NCI-H1417 (cell line): ENCODE results near the gene RAB11FIP4.

Experiments used
- DNase-seq, 3 experiments: peaks; one replicate each; lab custom pipeline; 2025; lab: John Stamatoyannopoulos, UW

RAB11FIP4 gene

DNA sequence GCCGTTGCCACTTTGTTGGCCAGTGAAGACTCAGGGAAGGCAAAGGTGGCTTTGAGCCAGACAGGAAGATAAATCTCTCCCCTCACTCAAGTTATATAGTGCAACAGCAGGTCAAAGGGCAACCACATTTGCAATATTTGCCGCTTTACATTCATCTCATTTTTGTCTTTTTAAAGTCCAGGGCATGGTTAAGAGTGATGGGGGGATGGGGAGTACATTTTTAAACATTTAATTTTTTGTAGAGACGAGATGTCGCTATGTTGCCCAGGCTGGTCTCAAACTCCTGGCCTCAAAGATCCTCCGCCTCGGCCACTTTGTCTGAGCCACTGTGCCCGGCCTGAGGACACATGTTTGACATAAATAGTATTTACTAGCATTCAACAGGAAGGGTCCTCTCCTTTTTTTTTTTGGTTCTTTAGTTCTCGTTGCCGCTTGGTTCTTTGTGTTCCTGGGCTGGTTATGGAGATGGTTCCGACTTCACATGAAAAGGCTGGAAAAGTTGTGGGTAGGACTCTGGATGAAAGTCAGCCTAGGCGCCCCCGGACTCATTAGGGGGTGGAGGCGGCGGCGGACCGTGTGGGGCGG lies 95.7 kb downstream of the RAB11FIP4 start:
- no peak for DNase-seq

DNA sequence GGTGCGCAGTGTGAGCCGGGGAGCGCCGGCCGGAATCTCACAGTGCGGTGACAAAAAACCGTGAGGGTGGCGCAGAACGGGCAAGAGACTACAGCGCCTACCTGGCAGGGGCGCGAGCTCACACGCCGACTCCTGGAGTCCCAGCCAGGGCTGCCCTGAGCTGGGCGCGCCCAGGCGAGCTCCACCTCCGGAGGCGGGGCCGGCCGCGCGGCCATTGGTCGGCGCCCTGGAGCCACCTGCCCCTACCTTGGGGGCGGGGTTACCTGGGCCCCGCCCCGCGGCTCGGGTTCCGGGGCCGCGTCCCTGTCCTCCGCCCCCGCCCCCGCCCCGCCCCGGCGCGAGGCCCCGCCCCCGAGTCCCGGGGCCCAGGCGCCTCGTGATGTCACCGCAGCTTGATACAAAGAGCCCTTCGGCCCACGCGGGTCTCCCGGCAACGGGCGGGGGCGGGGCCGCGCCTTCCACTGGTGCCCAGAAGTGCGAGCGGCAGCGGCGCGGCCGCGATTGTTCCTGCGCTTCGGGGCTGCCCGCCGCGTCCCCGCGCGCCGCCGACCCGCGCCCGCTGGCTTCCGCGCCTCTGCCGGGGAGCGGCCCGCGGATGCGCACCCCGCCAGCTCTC lies 96.3 kb downstream of the RAB11FIP4 start:
- DNase-seq = peak; percentile 95 to 97 (median 95)

DNA sequence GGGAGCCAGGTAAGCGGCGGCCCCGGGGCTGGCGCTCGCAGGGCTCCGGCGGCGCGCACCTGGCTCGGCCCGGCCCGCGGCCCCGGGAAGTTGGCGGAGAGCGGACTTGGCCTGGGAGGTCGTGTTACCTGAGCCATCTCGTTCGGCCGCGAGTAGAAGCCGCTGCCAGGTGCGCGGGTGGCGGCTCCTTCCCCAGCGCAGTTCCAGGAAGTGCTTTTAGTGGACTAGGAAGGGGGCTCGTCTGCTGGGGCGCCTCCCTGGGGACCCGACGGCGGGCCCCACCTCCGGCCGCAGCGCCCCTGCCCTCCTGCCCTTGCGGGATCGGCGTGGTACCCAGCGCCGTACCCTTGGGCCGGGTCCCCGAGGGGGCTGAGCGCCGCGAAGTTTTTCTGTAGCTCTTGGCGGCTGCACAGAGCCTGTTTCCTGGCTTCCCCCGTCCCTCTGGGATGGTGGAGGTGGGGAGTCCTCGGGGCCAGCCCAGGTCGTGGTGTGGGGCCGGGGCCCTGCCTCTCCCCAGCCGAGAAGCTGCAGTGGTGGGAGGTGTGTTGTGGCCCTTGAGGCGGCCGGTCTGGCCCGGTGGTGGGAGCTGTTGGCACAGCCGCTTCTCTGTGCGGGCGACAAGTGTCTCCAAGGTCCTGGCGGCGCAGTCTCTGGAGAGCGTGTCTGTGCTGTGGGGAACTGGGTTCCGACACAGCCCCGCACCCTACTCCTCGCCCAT lies 96.9 kb downstream of the RAB11FIP4 start:
- DNase-seq = peak; percentile 72 to 84 (median 73)

DNA sequence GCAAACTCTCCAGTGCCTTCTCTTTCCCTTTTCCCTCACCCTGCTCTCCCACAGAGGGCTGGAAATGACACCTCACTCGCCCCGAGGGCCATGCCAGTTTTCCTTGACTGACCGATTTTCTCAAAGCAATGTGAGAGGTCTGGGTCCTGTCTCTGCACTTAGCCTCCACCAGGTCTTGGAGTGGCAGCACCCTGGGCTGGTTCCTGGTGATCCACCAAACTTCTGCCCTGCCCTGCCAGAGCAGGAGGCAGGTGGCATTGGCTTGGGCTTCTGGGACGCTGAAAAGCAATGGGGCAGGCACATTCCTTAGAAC lies 97.5 kb downstream of the RAB11FIP4 start:
- no peak for DNase-seq

DNA sequence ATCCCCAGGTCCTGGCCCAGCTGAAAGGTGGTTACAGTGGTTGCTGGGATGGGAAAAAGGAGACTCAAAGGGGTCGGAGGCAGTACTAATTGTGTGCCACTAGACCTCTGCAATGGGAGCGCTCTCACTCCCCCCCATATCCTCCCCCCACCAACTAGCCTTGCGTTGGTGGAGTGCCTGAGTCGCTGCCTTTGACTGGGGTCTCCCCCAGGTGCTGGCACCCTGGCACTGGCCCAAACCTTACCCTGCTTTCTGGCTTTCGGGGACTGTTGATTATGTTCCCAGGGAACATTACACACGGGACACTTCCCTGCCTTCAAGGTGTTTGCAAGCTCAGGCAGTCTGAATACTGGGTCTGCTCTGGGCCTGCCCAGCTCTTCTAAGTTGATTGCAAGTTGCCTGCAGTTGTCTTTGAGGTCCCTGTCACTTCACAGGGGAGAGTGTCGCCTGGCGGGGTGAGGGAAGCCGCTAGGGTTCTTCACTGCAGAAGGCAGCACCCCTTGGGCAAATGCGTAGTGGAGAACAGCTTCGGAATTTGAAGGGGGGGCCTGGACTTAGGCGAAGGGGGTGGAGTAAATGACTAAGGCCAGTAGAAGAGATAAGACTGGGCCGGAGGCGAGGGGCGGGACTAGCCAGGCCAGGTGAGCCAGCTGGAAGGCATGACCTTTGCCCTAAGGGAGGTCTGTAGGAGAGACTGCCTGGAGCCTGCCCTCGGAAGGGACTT lies 98.0 kb downstream of the RAB11FIP4 start:
- no peak for DNase-seq

DNA sequence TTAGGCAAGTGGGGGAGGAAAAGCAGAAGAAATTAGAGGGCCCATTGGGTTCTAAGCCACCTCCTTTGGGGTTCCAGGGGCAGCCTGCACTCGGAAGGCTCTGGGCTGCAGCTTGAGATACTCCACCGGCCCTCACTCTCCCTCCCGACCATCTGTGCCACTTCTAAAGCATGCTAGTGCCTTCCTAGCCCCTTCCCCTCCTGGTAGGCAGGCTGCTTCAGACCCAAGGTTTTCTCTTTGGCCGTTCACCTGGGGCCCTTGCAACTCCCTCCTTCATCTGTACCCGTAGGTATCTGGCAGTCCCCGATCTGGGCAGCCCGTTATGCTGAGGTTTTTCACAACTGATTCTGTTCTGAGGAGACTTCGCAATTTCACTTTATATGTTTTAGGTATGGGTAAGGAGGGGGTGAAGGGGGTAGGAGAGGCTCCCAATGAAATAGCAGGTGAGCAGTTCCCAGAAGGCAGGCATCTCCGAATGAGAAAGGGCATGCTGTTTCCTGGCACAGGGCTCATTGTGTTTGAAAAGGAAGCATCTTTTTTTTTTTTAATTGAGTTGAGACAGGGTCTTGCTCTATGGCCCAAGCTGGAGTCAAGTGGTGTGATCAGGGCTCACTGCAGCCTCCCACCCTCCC lies 98.7 kb downstream of the RAB11FIP4 start:
- no peak for DNase-seq

DNA sequence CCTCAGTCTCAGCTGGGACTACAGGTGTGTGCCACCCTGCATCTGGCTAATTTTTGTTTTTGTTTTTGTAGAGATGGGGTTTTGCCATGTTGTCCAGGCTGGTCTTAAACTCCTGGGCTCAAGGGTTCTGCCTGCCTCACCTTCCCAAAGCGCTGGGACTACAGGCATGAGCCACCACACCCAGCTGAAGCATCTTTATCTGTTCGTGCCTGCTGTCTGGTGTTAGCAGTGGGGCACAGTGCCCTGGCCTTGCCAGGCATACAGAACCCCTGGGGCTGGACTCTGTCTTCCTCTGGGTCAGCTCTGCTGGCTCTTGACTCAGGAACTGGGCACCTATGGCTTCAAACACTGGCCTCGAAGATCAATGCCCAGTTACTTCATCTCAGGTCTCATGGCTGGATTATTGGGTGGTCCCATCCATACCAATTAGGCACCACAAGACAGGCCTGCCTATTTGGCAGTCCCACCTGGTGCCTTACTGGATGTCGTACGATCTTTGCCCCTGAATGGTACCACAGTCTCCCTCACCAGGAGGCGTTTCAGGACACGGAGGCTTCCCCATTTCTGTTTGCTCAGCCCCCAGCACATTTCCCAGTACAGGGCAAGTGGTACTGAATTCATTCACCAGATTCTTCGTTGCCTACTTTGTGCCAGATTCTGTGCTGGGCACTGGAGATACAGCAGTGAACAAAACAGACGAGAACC lies 99.3 kb downstream of the RAB11FIP4 start:
- no peak for DNase-seq

DNA sequence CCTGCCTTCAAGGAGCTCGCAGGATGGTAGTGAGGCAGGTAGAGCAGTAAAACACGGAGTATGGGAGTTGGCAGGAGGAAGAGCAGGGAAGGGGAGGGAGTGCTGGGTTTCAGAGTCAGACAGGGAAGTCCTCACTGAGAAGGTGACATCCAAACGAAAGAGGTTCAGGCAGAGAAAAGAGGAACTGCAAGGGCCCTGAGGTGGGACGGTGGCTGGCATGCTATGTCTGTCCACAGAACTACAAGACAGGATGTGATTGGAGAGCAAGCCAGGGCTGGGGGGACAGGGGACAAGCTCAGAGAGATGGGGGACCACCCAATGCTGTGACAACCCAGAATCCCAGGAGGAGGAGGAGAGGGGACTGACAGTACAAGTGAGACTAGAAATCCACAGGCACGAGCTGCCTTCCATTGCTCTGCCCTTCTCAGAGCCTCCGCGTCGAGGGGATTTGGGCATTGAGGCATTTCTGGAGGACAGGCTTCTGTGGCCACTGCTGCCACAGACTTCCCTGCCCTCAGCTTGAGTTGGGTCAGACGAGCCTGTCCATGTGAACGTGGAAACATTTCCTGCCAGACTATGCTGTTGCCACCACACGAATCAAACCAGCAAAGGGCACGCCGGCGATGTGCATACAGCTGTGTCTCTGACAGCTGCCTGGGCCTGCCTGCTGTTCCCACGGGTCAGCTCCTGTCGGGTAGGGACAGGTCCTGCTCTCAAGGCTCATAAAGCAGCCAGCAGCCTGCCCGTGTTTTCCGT lies 100.1 kb downstream of the RAB11FIP4 start:
- no peak for DNase-seq

DNA sequence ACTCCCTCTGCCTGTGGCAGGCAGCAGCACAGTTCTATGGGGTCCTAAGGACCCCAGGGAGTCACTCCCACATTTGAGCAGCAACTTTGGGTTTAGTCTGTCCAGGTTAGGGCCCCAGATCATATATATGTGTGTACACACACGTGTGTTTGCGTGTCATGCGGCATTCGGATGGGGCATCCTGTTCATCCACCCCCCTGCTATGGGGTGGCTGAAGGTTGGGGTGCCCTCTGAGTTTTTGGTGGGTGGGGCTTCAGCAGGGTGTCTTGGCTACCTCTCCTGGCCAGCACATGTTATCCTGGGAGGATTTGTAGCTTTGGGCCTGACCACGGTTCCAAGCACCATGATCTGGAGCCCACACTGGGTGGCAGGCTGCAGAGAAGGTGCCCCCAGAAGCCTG lies 100.7 kb downstream of the RAB11FIP4 start:
- no peak for DNase-seq

DNA sequence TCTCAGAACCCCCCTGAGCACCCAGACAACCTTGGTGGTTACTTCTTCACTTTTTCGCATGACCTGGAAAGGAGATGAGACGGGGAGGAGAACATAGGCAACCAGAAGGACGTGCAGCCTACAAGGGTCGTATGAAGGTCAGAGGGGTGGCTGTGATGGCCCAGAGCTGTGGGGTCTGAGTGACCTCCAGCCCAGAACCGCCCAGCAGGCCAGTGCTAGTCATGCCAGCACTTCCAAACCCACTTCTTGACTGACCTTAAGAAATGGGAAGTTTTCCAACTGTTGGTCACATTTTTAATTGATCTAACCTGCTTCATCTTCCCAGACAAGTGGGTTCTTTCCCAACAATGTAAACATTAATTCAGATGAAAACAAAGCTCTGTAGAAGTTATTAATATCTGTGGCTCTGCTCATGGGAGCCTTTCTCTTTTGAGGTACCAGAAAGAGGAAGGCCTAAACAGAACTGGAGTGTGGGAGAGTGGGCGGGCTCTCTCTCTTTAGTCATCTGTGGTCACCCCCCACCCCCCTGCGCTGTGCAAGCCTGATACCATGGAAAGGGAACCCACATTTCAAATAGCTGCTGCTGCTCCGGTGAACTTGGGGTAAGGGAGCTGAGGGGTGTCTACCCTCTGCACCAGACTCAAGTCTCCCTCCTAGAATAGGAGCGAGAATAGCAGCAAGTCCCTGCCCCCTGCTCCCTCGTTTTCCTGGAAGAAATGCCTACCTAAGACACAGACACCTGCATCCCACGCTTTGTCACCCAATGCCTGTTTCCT lies 101.6 kb downstream of the RAB11FIP4 start:
- no peak for DNase-seq

DNA sequence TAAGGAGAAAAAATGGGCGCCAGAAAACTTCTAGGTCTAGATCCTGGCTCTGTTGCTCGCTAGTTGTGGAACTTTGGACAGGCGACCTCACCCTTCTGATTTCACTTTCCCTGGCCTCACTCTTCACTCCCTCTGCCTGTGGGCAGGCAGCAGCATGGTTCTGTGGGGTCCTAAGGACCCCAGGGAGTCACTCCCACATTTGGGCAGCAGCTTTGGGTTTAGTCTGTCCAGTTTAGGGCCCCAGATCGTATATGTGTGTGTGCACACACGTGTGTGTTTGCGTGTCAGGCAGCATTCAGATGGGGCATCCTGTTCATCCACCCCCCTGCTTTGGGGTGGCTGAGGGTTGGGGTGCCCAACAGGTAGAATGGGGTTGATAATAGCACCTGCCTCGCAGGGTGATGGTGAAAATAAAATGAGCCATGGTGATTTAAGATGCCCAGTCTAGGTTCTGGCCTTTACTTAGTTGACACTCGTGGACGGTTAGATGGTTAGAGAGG lies 102.2 kb downstream of the RAB11FIP4 start:
- DNase-seq = no peak

DNA sequence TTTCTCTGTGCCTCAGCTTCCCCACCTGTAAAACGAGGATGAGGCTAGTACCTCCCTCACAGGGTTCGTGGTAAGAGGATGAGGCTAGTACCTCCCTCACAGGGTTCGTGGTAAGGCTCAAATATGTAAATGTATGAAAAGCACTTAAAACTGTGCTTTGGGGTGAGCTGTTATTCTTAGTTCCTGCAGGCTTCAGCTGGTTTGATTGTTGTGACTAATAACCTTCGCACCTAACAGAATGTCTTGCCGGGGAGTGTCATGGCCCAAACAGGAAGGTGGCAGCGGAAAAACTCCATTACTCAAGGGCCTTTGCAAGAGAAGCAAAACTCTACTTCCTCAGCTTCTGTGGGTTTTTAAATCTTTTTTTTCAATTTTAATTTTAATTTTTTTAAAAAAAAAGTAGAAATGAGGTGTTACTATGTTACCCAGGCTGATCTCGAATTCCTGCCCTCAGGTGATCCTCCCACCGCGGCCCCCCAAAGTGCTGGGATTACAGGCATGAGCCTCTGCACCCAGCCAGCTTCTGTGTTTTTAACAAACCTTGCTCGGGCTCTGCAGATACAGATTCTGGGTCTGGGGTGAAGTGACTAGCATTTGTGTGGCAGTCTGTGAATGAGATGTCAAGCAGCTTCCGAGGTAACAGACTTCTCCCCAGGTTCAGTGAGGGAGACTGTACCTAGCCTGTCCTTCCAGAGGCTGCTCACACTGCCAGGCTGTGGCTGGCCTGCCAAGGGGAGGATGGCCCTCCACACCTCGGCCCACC lies 103.0 kb downstream of the RAB11FIP4 start:
- no peak for DNase-seq

DNA sequence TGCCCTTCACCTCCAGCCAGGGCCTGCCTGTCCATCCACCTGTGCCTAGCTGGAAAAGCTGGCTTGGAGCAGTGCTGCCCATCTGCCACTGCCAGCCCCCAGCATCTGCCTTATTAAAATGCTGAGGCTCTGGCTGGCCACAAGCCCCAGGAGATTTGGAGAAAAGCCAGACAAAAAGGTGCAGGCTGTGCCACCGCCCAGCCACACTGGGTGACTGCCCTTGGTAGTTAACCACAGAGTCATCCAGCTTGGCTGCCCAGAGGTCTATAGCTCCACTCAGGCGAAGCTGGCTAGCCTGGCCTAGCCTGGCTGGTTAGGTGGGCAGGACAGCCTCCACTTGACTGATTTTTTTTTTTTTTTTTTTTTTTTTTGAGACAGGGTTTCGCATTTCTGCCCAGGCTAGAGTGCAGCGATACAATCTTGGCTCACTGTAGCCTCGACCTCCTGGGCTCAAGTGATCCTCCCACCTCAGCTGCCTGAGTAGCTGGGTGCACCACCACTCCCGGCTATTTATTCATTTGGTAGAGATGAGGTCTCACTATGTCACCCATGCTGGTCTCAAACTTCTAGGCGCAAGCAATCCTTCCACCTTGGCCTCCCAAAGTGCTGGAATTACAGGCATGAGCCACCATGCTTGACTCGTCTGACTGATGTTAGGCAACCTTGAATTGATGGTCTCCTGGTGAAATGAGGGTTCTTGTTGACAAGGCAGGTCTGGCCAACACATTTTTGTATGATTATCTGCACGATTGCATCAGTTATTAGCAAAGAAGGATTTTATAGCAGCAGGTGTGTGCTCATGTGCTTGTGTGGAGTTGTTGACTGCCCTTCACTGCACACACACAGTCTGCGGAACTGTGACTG lies 103.8 kb downstream of the RAB11FIP4 start:
- peak in 2 of 3 experiments; percentile 20 to 25 for DNase-seq

DNA sequence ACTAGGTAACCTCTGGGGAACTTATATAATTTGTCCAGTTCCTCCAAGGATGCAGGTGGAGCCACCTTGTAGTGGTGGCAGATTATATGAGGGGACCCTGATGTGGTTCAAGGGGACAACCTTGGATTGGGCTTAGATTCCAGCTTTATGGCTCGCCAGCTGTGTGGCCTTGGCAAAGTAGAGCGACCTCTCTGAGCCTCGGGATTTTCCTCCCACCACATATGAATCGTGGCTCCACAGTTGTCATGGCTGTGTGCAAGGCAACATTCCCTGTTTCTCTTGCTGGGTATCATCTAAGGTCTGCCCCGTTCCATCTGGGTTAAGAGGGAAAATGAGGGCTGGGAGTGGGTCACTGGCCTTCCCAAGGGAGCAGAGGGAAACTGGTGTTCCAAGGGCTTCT lies 104.6 kb downstream of the RAB11FIP4 start:
- DNase-seq = no peak

DNA sequence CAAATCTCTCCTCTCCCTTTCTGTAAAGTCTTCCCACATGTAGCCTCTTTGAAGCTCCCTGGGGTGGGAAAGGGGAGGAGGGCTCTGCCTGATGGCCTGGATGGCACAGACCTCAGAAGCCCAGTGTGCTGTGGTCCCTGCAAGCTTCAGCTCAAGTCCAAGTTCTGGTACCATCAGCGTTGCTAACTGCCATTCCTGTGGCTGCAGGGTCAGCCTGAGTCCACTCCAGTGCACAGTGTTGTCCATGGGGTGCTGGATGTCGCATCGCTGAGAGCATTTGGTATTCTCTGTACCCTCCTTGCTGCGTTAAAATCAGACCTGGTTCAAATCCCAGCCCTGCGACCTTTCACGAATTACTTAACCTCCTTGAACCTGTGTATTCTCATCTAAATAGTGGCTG lies 105.1 kb downstream of the RAB11FIP4 start:
- DNase-seq = no peak

DNA sequence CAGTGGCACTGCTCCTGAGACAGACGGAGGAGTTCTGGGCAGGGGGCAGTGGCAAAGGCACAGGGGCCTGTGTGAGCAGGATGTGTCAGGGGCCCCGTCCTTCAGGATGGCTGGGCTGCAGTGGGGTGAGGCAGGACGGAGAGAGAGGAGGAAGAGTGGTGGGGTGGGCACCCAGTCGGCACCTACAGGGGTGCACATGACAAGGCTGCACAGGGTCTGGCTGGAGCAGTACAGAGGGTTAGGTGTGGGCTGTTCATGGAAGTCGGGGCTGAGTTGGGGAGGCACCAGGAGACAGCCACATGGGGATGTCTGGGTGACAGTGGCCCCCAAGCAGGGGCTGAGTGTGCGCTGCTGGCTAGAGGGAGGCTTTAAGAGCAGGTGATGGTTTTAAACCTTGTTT lies 106.0 kb downstream of the RAB11FIP4 start:
- DNase-seq = no peak

DNA sequence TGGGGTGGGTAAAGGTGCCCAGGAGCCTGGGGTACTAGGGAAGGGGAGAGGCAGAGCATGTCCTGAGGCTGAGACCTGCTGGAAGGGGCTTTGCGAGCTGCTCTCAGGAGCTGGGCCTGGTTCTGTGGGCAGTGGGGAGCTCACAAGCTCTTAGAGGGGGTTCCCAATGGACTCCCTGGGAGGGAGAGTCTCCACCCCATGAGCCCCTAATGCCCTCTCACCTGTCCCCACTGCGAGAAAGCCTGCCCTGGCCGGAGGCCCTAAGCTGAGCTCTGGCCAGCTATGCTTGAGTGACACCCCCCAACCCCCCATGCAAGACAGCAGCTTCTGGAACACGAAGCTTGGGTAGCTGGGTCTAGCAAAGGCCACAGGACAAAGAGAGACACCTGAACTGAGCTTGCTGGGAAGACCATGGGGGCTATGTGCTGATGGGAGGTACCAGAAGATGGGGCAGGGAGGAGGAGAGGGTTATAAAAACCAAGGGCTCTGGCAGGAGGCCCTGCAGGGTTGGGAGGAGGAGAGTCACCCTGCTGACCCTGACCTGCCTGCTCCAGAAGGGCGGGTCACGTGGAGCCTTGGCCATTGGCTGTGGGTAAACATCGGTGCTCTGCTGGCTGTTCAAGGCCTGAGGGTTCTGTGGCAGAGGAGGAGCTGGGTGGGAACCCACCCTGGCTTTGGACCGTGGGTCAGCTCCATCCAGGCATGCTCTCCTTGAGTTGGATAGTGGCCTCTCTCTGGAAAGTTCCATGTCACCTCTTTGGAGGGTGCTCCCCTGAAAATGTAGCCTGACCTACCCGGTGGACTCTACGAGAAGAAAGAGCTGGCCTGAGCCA lies 106.7 kb downstream of the RAB11FIP4 start:
- no peak for DNase-seq
